Adrenal gland (tissue), 12 donors: ENCODE data around the gene SIGLEC1. TPM values are rescaled to one million over a fixed set of nuclear protein-coding genes. Genes with fewer than 3 reads are reported as not detected.

ENCODE experiments used
- DNase-seq, 7 donors: peaks; one replicate each; pipeline ENCODE4 v3.0.0-alpha.2; 2019 to 2020
- H3K27ac ChIP-seq, 5 donors: fragments of 200-600 bp; sonication (generic) in 4 of 5; 1 replicate in 3 of 5; 2 replicates in 2 of 5; pipeline versions ENCODE4 v1.5.1 to v1.8.0; 2016 to 2020; ENCODE audit warnings: mild to moderate bottlenecking in 1 of 5
- H3K27me3 ChIP-seq: fragments of 200-600 bp; 2 replicates; pipeline ENCODE4 v1.8.0; 2021
- H3K36me3 ChIP-seq, 2 donors: fragments of 200-600 bp; replicated peaks in 1 of 2; 1 replicate in 1 of 2; 2 replicates in 1 of 2; pipeline versions ENCODE4 v1.5.1 to v1.8.0; 2018 to 2022
- H3K4me1 ChIP-seq, 2 donors: fragments of 200-600 bp; replicated peaks in 1 of 2; 1 replicate in 1 of 2; 2 replicates in 1 of 2; pipeline versions ENCODE4 v1.5.1 to v1.8.0; 2018 to 2021
- H3K4me3 ChIP-seq, 4 donors: fragments of 200-600 bp; sonication (generic) in 3 of 4; one replicate each; pipeline ENCODE4 v1.5.1; 2016 to 2018
- H3K9me3 ChIP-seq, 3 donors: fragments of 200-600 bp; sonication (generic) in 1 of 3; replicated peaks in 1 of 3; 1 replicate in 2 of 3; 2 replicates in 1 of 3; pipeline versions ENCODE4 v1.5.1 to v1.8.0; 2016 to 2021
- CTCF ChIP-seq, 6 experiments: fragments of 450-650 bp in 4 of 6; fragments of 200-600 bp in 2 of 6; sonication (generic) in 1 of 6; IDR thresholded peaks; 1 replicate in 5 of 6; 2 replicates in 1 of 6; pipeline versions ENCODE4 v1.5.1 to v1.8.0; 2016 to 2021; ENCODE audit warnings: antibody characterized with exemption in 6 of 6, mild to moderate bottlenecking in 2 of 6, moderate library complexity in 1 of 6
- POLR2A ChIP-seq, 2 donors: fragments of 450-650 bp; IDR thresholded peaks; one replicate each; pipeline ENCODE4 v1.6.1; 2017; ENCODE audit warnings: antibody characterized with exemption in 2 of 2, mild to moderate bottlenecking in 2 of 2, moderate library complexity in 1 of 2
- WGBS, 4 donors: extraction: QIAGEN DNeasy Blood & Tissue Kit in 2 of 4; methylation state at CpG; one replicate each; pipeline versions ENCODE4 v1.1.5 to v1.1.7; 2013 to 2017; 5-methylcytosine and 5-hydroxymethylcytosine counted together
- intact Hi-C, 2 donors: fragments of 100-400 bp; cut with DNase I; formaldehyde crosslinking; loops; one replicate each; pipeline versions ENCODE4 v1.14.1 to v1.15.0; 2022 to 2023
- polyA plus RNA-seq, 3 donors: library from polyadenylated mRNA; stranded (reverse); fragments of 200-250 nt in 2 of 3; fragments of 350-450 nt in 1 of 3; fragmentation: Illumina TruSeq in 1 of 3; extraction: RNeasy Lipid Tissue Mini Kit (QIAGEN cat#74804) in 1 of 3; gene quantifications; one replicate each; pipeline ENCODE4 v1.2.3, GENCODE V29; 2013 to 2014
- total RNA-seq, 9 donors: library from RNA; depleted of rRNA in 4 of 9; stranded (reverse); fragments of >200 nt in 4 of 9; fragments of 120-200 nt in 1 of 9; fragmentation: NEBNext Ultra II Directional in 1 of 9; extraction: Animal tissue kit (Norgen Biotek cat#: 25700) in 1 of 9; gene quantifications; one replicate each; pipeline versions ENCODE4 v1.1.0 to v1.2.4, GENCODE V29; 2013 to 2023
- donor health status: healthy with polysubstance abuse.
- donor health status: Bipolar disorder and iron deficiency.
- donor health status: DM: yes; HTN: yes; CAD: no.
- donor health status: DM: no; HTN: no; CAD: no.
- donor health status: DM: no; HTN: no; CAD: no.
- donor health status: DM: yes; HTN: yes; CAD: no.

The SIGLEC1 gene
- total and polyA plus RNA-seq, 12 donors: 0.33 to 47.2 (median 28.7) TPM

- no peak overlapping the region for H3K4me3 ChIP-seq
- no peaks in the 10 kb centered on the region for H3K36me3 ChIP-seq
- H3K27ac ChIP-seq: no peak overlapping the region
- no peak for DNase-seq
- TF ChIP-seq POLR2A (IDR thresholded peaks at IDR 0.05) (no peak), CTCF (IDR thresholded peaks at IDR 0.05) (no peak)
- WGBS, 4 donors: 87 to 100% (median 89%) methylated on average over 5 to 16 of the region's 16 CpGs
- H3K9me3 ChIP-seq: no peaks in the 10 kb centered on the region
- no peaks in the 10 kb centered on the region for H3K27me3 ChIP-seq
- H3K4me1 ChIP-seq: peaks cover 0 to 5% of the 10 kb centered on the region in 2 donors
- intact Hi-C loops: no loop called here
Observed at GRCh38 chr20:3754276-3754630, 41.9 kb upstream of the SIGLEC1 start.

GRCh38 chr20:3753501-3754275 lies 41.3 kb upstream of the SIGLEC1 start:
- WGBS, 4 donors: 86 to 91% (median 88%) methylated on average over 8 to 26 of the region's 26 CpGs
- no peak overlapping the region for H3K4me3 ChIP-seq
- no peak for DNase-seq
- TF ChIP-seq CTCF (IDR thresholded peaks at IDR 0.05) (no peak), POLR2A (IDR thresholded peaks at IDR 0.05) (no peak)
- no peaks in the 10 kb centered on the region for H3K27me3 ChIP-seq
- H3K4me1 ChIP-seq: peaks cover 0 to 5% of the 10 kb centered on the region in 2 donors
- no peak overlapping the region for H3K27ac ChIP-seq
- H3K36me3 ChIP-seq: no peaks in the 10 kb centered on the region
- H3K9me3 ChIP-seq: no peaks in the 10 kb centered on the region
- intact Hi-C loops: no loop called here

GRCh38 chr20:3753098-3753497 lies 40.7 kb upstream of the SIGLEC1 start:
- Histone ChIP-seq H3K4me3 (no peak overlapping the region), H3K36me3 (no peaks in the 10 kb centered on the region), H3K4me1 (peaks cover 0 to 5% of the 10 kb centered on the region in 2 donors), H3K9me3 (no peaks in the 10 kb centered on the region), H3K27ac (no peak overlapping the region), H3K27me3 (no peaks in the 10 kb centered on the region)
- intact Hi-C loops: no loop called here
- TF ChIP-seq POLR2A (IDR thresholded peaks at IDR 0.05): no peak
- peak; percentile 55 to 75 (median 71) for TF ChIP-seq CTCF (IDR thresholded peaks at IDR 0.05)
- 49 to 56% (median 54%) methylated on average over 4 of the region's 4 CpGs for WGBS, 4 donors
- DNase-seq: peak; percentile 61 to 85 (median 70)

GRCh38 chr20:3752386-3752759 lies 40.0 kb upstream of the SIGLEC1 start:
- no peaks in the 10 kb centered on the region for H3K9me3 ChIP-seq
- 39 to 47% (median 43%) methylated on average over 13 of the region's 13 CpGs for WGBS, 4 donors
- TF ChIP-seq POLR2A (IDR thresholded peaks at IDR 0.05) (no peak), CTCF (IDR thresholded peaks at IDR 0.05) (no peak)
- intact Hi-C loops: no loop called here
- H3K36me3 ChIP-seq: no peaks in the 10 kb centered on the region
- peak overlapping the region in 1 of 5 donors; percentile 40 for H3K27ac ChIP-seq
- H3K27me3 ChIP-seq: no peaks in the 10 kb centered on the region
- peaks cover 0 to 5% of the 10 kb centered on the region in 2 donors for H3K4me1 ChIP-seq
- DNase-seq: no peak
- peak overlapping the region in 1 of 4 donors; percentile 44 for H3K4me3 ChIP-seq
